CD4-positive, alpha-beta T cell treated with Interleukin-4 for 4 hours (primary cell): ENCODE data around the gene BPIFB4.
"Not testable (repeated sequence)": the region's sequence is repeated elsewhere in the genome, so short reads cannot be mapped to it uniquely, and the experiment has no call there.

Source experiments
- DNase-seq: peaks from one replicate; pipeline ENCODE4 v3.0.0-alpha.2; 2020

BPIFB4 gene

GRCh38 chr20:33091147-33091546 is 11.7 kb downstream of the BPIFB4 start:
- DNase-seq, result no peak

GRCh38 chr20:33091693-33092092 is 12.2 kb downstream of the BPIFB4 start:
- DNase-seq, result no peak

GRCh38 chr20:33092361-33092760 is 12.9 kb downstream of the BPIFB4 start:
- DNase-seq, result no peak

GRCh38 chr20:33093074-33093473 is 13.6 kb downstream of the BPIFB4 start:
- DNase-seq, result no peak

GRCh38 chr20:33093582-33093981 is 14.1 kb downstream of the BPIFB4 start:
- no peak for DNase-seq

- DNase-seq, result no peak
Measured at GRCh38 chr20:33095249-33095648, 15.8 kb downstream of the BPIFB4 start.

- DNase-seq, result peak; percentile 24
Measured at GRCh38 chr20:33095902-33096584, 16.6 kb downstream of the BPIFB4 start.

GRCh38 chr20:33097001-33097400 is 17.6 kb downstream of the BPIFB4 start:
- DNase-seq, result no peak

GRCh38 chr20:33099843-33100538 is 20.5 kb downstream of the BPIFB4 start:
- DNase-seq, result no peak

- no peak for DNase-seq
Measured at GRCh38 chr20:33103556-33103955, 24.1 kb downstream of the BPIFB4 start.

- no peak for DNase-seq
Measured at GRCh38 chr20:33104336-33104735, 24.9 kb downstream of the BPIFB4 start.

GRCh38 chr20:33105316-33105924 is 26.0 kb downstream of the BPIFB4 start:
- DNase-seq, result no peak

GRCh38 chr20:33106058-33106620 is 26.7 kb downstream of the BPIFB4 start:
- not testable (repeated sequence) for DNase-seq

- DNase-seq, result no peak
Measured at GRCh38 chr20:33108661-33109060, 29.2 kb downstream of the BPIFB4 start.

- no peak for DNase-seq
Measured at GRCh38 chr20:33110147-33110825, 30.8 kb downstream of the BPIFB4 start.

GRCh38 chr20:33111306-33111705 is 31.9 kb downstream of the BPIFB4 start:
- no peak for DNase-seq

GRCh38 chr20:33112547-33113386 is 33.3 kb downstream of the BPIFB4 start:
- no peak for DNase-seq

- DNase-seq, result no peak
Measured at GRCh38 chr20:33113387-33113908, 34.0 kb downstream of the BPIFB4 start.

GRCh38 chr20:33115501-33115900 is 36.1 kb downstream of the BPIFB4 start:
- DNase-seq, result not testable (repeated sequence)

- no peak for DNase-seq
Measured at GRCh38 chr20:33119725-33120720, 40.6 kb downstream of the BPIFB4 start.

- DNase-seq, result no peak
Measured at GRCh38 chr20:33120934-33121333, 41.5 kb downstream of the BPIFB4 start.
